H1 (cell line): ENCODE measurements around the gene NEO1. TPM values are rescaled to one million over a fixed set of nuclear protein-coding genes. Genes with fewer than 3 reads are reported as not detected.

Experiments used
- BRCA1 ChIP-seq: IDR thresholded peaks from 2 replicates; pipeline ENCODE4 v1.6.1; 2012; ENCODE audit warnings: low read depth, low read length, improper control_type of control experiment
- CEBPB ChIP-seq: IDR thresholded peaks from 2 replicates; pipeline ENCODE4 v1.6.1; 2012; ENCODE audit warnings: low read depth, low read length
- EGR1 ChIP-seq: IDR thresholded peaks from 2 replicates; pipeline ENCODE4 v1.6.1; 2011; ENCODE audit warnings: low read depth, low read length, borderline replicate concordance
- GABPA ChIP-seq: IDR thresholded peaks from 2 replicates; pipeline ENCODE4 v1.6.1; 2011; ENCODE audit warnings: mild to moderate bottlenecking, low read length, moderate library complexity, borderline replicate concordance; ENCODE audit not compliant: insufficient read depth
- HDAC2 ChIP-seq, 2 experiments: fragments of 300-600 bp in 1 of 2; sonication (generic) in 1 of 2; IDR thresholded peaks; 2 replicates each; pipeline ENCODE4 v1.6.1; 2011 to 2012; ENCODE audit warnings: low read depth in 2 of 2, low read length in 2 of 2, mild to moderate bottlenecking in 2 of 2, moderate library complexity in 2 of 2, borderline replicate concordance in 1 of 2, inconsistent platforms in 1 of 2
- HDAC6 ChIP-seq: IDR thresholded peaks from one replicate; pipeline ENCODE4 v1.7.1; 2012; ENCODE audit warnings: low read depth, mild to moderate bottlenecking, inconsistent platforms, low read length, moderate library complexity
- SP1 ChIP-seq: IDR thresholded peaks from 2 replicates; pipeline ENCODE4 v1.6.1; 2011; ENCODE audit warnings: low read depth, low read length
- TCF12 ChIP-seq: IDR thresholded peaks from 2 replicates; pipeline ENCODE4 v1.6.1; 2011; ENCODE audit warnings: low read depth, mild to moderate bottlenecking, low read length
- YY1 ChIP-seq: IDR thresholded peaks from 2 replicates; pipeline ENCODE4 v1.6.1; 2011; ENCODE audit warnings: low read depth, mild to moderate bottlenecking, low read length
- polyA plus RNA-seq, 7 experiments: library from polyadenylated mRNA; depleted of rRNA in 3 of 7; stranded (reverse) in 5 of 7; unstranded in 2 of 7; fragments of >200 nt in 5 of 7; fragments of 200-250 nt in 2 of 7; gene quantifications; 1 replicate in 5 of 7; 2 replicates in 1 of 7; 4 replicates in 1 of 7; pipeline versions ENCODE4 v1.2.1 to v1.2.3, GENCODE V29; 2011 to 2013; ENCODE audit warnings: missing spikeins in 2 of 7, mixed read lengths in 2 of 7
- total RNA-seq: library from RNA; stranded (reverse); fragmentation: NEBNext Ultra II Directional; extraction: Animal tissue kit (Norgen Biotek cat#: 25700); gene quantifications from 2 replicates; pipeline ENCODE4 v1.2.1, GENCODE V29; 2021
- TF ChIP-seq, protein P1 (sequence below): fragments of 300-600 bp; sonication (generic); IDR thresholded peaks from 2 replicates; pipeline ENCODE4 v1.7.1; 2012; ENCODE audit warnings: low read length, moderate library complexity, mild to moderate bottlenecking, inconsistent platforms; ENCODE audit not compliant: insufficient replicate concordance
- TF ChIP-seq, protein P2 (sequence below): IDR thresholded peaks from 2 replicates; pipeline ENCODE4 v1.6.1; 2012; ENCODE audit warnings: inconsistent platforms

The NEO1 gene
- total and polyA plus RNA-seq, 2 of the 8 experiments (the other 6 are each of a cell fraction or from before 2014, with no cell fraction given), result 36.0 to 51.0 TPM

DNA sequence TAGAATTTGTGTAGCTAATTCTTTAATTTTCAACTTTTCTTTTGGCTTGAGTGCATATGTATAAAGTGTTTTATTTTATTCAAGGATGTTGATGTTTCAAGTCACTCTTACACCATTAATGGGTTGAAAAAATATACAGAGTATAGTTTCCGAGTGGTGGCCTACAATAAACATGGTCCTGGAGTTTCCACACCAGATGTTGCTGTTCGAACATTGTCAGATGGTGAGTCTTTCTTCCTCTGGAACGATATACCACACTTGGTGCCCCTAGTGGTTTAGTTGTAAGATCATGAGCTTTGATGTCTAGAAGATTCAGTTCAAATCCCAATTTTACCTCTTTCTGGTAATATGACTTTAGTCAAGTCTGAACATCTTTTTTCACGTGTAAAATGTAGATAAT is 197.2 kb downstream of the NEO1 start (continued):
- TF ChIP-seq, protein P1, sequence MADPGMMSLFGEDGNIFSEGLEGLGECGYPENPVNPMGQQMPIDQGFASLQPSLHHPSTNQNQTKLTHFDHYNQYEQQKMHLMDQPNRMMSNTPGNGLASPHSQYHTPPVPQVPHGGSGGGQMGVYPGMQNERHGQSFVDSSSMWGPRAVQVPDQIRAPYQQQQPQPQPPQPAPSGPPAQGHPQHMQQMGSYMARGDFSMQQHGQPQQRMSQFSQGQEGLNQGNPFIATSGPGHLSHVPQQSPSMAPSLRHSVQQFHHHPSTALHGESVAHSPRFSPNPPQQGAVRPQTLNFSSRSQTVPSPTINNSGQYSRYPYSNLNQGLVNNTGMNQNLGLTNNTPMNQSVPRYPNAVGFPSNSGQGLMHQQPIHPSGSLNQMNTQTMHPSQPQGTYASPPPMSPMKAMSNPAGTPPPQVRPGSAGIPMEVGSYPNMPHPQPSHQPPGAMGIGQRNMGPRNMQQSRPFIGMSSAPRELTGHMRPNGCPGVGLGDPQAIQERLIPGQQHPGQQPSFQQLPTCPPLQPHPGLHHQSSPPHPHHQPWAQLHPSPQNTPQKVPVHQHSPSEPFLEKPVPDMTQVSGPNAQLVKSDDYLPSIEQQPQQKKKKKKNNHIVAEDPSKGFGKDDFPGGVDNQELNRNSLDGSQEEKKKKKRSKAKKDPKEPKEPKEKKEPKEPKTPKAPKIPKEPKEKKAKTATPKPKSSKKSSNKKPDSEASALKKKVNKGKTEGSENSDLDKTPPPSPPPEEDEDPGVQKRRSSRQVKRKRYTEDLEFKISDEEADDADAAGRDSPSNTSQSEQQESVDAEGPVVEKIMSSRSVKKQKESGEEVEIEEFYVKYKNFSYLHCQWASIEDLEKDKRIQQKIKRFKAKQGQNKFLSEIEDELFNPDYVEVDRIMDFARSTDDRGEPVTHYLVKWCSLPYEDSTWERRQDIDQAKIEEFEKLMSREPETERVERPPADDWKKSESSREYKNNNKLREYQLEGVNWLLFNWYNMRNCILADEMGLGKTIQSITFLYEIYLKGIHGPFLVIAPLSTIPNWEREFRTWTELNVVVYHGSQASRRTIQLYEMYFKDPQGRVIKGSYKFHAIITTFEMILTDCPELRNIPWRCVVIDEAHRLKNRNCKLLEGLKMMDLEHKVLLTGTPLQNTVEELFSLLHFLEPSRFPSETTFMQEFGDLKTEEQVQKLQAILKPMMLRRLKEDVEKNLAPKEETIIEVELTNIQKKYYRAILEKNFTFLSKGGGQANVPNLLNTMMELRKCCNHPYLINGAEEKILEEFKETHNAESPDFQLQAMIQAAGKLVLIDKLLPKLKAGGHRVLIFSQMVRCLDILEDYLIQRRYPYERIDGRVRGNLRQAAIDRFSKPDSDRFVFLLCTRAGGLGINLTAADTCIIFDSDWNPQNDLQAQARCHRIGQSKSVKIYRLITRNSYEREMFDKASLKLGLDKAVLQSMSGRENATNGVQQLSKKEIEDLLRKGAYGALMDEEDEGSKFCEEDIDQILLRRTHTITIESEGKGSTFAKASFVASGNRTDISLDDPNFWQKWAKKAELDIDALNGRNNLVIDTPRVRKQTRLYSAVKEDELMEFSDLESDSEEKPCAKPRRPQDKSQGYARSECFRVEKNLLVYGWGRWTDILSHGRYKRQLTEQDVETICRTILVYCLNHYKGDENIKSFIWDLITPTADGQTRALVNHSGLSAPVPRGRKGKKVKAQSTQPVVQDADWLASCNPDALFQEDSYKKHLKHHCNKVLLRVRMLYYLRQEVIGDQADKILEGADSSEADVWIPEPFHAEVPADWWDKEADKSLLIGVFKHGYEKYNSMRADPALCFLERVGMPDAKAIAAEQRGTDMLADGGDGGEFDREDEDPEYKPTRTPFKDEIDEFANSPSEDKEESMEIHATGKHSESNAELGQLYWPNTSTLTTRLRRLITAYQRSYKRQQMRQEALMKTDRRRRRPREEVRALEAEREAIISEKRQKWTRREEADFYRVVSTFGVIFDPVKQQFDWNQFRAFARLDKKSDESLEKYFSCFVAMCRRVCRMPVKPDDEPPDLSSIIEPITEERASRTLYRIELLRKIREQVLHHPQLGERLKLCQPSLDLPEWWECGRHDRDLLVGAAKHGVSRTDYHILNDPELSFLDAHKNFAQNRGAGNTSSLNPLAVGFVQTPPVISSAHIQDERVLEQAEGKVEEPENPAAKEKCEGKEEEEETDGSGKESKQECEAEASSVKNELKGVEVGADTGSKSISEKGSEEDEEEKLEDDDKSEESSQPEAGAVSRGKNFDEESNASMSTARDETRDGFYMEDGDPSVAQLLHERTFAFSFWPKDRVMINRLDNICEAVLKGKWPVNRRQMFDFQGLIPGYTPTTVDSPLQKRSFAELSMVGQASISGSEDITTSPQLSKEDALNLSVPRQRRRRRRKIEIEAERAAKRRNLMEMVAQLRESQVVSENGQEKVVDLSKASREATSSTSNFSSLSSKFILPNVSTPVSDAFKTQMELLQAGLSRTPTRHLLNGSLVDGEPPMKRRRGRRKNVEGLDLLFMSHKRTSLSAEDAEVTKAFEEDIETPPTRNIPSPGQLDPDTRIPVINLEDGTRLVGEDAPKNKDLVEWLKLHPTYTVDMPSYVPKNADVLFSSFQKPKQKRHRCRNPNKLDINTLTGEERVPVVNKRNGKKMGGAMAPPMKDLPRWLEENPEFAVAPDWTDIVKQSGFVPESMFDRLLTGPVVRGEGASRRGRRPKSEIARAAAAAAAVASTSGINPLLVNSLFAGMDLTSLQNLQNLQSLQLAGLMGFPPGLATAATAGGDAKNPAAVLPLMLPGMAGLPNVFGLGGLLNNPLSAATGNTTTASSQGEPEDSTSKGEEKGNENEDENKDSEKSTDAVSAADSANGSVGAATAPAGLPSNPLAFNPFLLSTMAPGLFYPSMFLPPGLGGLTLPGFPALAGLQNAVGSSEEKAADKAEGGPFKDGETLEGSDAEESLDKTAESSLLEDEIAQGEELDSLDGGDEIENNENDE, result no peak
- TF ChIP-seq HDAC2 (IDR thresholded peaks at IDR 0.05; ENCODE audit: borderline replicate concordance in 1 of 2, low read depth in 2 of 2, low read length in 2 of 2) (no peak), BRCA1 (no peak), EGR1 (no peak), CEBPB (no peak), SP1 (no peak), GABPA (no peak), HDAC6 (no peak), YY1 (no peak), TCF12 (no peak)
- TF ChIP-seq, protein P2, sequence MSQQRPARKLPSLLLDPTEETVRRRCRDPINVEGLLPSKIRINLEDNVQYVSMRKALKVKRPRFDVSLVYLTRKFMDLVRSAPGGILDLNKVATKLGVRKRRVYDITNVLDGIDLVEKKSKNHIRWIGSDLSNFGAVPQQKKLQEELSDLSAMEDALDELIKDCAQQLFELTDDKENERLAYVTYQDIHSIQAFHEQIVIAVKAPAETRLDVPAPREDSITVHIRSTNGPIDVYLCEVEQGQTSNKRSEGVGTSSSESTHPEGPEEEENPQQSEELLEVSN, result no peak
